Hematopoietic multipotent progenitor cell treated with erythropoietin and hydrocortisone succinate and interleukin-3 and kit ligand, for 15 days (in vitro differentiated cells): Measurements from ENCODE around the gene SF3A1.

Experiments
- DNase-seq: peaks from one replicate; pipeline ENCODE4 v3.0.0-alpha.2; 2015; ENCODE audit warnings: low spot score

The SF3A1 gene

GRCh38 chr22:30386960-30387827 lies 30.5 kb upstream of the SF3A1 start, which contains the start of gene RNF215:
RNF215 (minus strand) TSS chr22:30387411; CDS start chr22:30387313, 98 bp downstream.
- DNase-seq: peak; percentile 85

- DNase-seq: no peak
These were observed 29.9 kb upstream of the SF3A1 start for GRCh38 chr22:30386608-30386959.

- DNase-seq: no peak
These were observed 29.2 kb upstream of the SF3A1 start for GRCh38 chr22:30385942-30386341.

- DNase-seq: no peak
These were observed 26.4 kb upstream of the SF3A1 start for GRCh38 chr22:30383061-30383460.

- no peak for DNase-seq
These were observed 25.6 kb upstream of the SF3A1 start for GRCh38 chr22:30382340-30382739.

- DNase-seq: no peak
These were observed 24.6 kb upstream of the SF3A1 start for GRCh38 chr22:30381264-30381663.

GRCh38 chr22:30380011-30380410 lies 23.3 kb upstream of the SF3A1 start:
- DNase-seq: no peak

GRCh38 chr22:30375312-30375849 lies 18.7 kb upstream of the SF3A1 start:
- DNase-seq: no peak

GRCh38 chr22:30373331-30374325 lies 16.9 kb upstream of the SF3A1 start:
- DNase-seq: no peak

GRCh38 chr22:30372915-30373314 lies 16.2 kb upstream of the SF3A1 start:
- DNase-seq: no peak

GRCh38 chr22:30371981-30372380 lies 15.3 kb upstream of the SF3A1 start:
- DNase-seq: no peak

GRCh38 chr22:30371321-30371720 lies 14.6 kb upstream of the SF3A1 start:
- DNase-seq: no peak

GRCh38 chr22:30370641-30371230 lies 14.0 kb upstream of the SF3A1 start:
- DNase-seq: no peak

GRCh38 chr22:30368420-30368819 lies 11.7 kb upstream of the SF3A1 start:
- DNase-seq: no peak

GRCh38 chr22:30365891-30366290 lies 9.2 kb upstream of the SF3A1 start:
- DNase-seq: no peak

- peak; percentile 88 for DNase-seq
These were observed 6.1 kb upstream of the SF3A1 start for GRCh38 chr22:30362651-30363281.

- peak; percentile 13 for DNase-seq
These were observed 5.4 kb upstream of the SF3A1 start for GRCh38 chr22:30361916-30362650.

- DNase-seq: no peak
These were observed 1.8 kb upstream of the SF3A1 start for GRCh38 chr22:30358541-30358940.

- no peak for DNase-seq
These were observed 1.0 kb upstream of the SF3A1 start for GRCh38 chr22:30357650-30358215.

- DNase-seq: no peak
These were observed 509 bp upstream of the SF3A1 start for GRCh38 chr22:30357236-30357570.

- no peak for DNase-seq
These were observed 2.0 kb downstream of the SF3A1 start for GRCh38 chr22:30354644-30355043.
